Keratinocyte (primary cell): ENCODE results near the gene TMED3. TPM values are rescaled to one million over a fixed set of nuclear protein-coding genes. Genes with fewer than 3 reads are reported as not detected.

Experiments
- DNase-seq: peaks from one replicate; pipeline ENCODE4 v3.0.0-alpha.2; 2011; ENCODE audit warnings: low read depth, missing footprints, low spot score
- FAIRE-seq: peaks from 2 replicates; lab custom pipeline; 2011; peaks lifted over from hg19 to GRCh38; lab: Jason Lieb, UNC
- H2AFZ ChIP-seq: 2 replicates; pipeline ENCODE4 v1.6.0; 2012; ENCODE audit warnings: low read length, control low read depth, inconsistent platforms; ENCODE audit not compliant: control insufficient read depth
- H3K27ac ChIP-seq: 2 replicates; pipeline ENCODE4 v1.5.1; 2011; ENCODE audit warnings: low read length; ENCODE audit not compliant: control insufficient read depth, insufficient read depth
- H3K27me3 ChIP-seq: 3 replicates; pipeline ENCODE4 v1.6.0; 2011; ENCODE audit warnings: low read length; ENCODE audit not compliant: control insufficient read depth, insufficient read depth; ENCODE audit errors: extremely low read depth
- H3K36me3 ChIP-seq, 2 experiments: 2 replicates in 1 of 2; 3 replicates in 1 of 2; pipeline ENCODE4 v1.5.1; 2011; ENCODE audit warnings: low read length in 2 of 2, mild to moderate bottlenecking in 1 of 2; ENCODE audit not compliant: control insufficient read depth in 2 of 2, insufficient read depth in 2 of 2; ENCODE audit errors: extremely low read depth in 1 of 2
- H3K4me1 ChIP-seq: 3 replicates; pipeline ENCODE4 v1.5.1; 2011; ENCODE audit warnings: low read length; ENCODE audit not compliant: control insufficient read depth, insufficient read depth; ENCODE audit errors: extremely low read depth
- H3K4me2 ChIP-seq: 3 replicates; pipeline ENCODE4 v1.6.0; 2011; ENCODE audit warnings: low read depth, low read length; ENCODE audit not compliant: control insufficient read depth, insufficient read depth; ENCODE audit errors: extremely low read depth
- H3K4me3 ChIP-seq, 3 experiments: fragments of 200-600 bp in 1 of 3; sonication (generic) in 1 of 3; 2 replicates in 2 of 3; 3 replicates in 1 of 3; pipeline ENCODE4 v1.5.1; 2011 to 2016; ENCODE audit warnings: low read length in 3 of 3, mild to moderate bottlenecking in 3 of 3, control low read depth in 2 of 3, inconsistent platforms in 1 of 3, low read depth in 1 of 3, mixed read lengths in 1 of 3, mixed run types in 1 of 3, moderate library complexity in 1 of 3; ENCODE audit not compliant: control insufficient read depth in 2 of 3, insufficient read depth in 2 of 3; ENCODE audit errors: extremely low read depth in 1 of 3
- H3K79me2 ChIP-seq: 2 replicates; pipeline ENCODE4 v1.6.0; 2012; ENCODE audit warnings: low read length; ENCODE audit not compliant: control insufficient read depth, insufficient read depth
- H3K9ac ChIP-seq: 3 replicates; pipeline ENCODE4 v1.6.0; 2011; ENCODE audit warnings: low read length; ENCODE audit not compliant: control insufficient read depth, insufficient read depth; ENCODE audit errors: extremely low read depth
- H3K9me1 ChIP-seq: 3 replicates; pipeline ENCODE4 v1.6.0; 2011; ENCODE audit warnings: low read length; ENCODE audit not compliant: control insufficient read depth, insufficient read depth; ENCODE audit errors: extremely low read depth
- H3K9me3 ChIP-seq: 2 replicates; pipeline ENCODE4 v1.5.1; 2012; ENCODE audit warnings: low read depth, low read length; ENCODE audit not compliant: control insufficient read depth
- H4K20me1 ChIP-seq: 3 replicates; pipeline ENCODE4 v1.6.0; 2011; ENCODE audit warnings: low read length; ENCODE audit not compliant: control insufficient read depth, insufficient read depth; ENCODE audit errors: extremely low read depth
- CTCF ChIP-seq, 3 experiments: IDR thresholded peaks in 1 of 3; conservative IDR thresholded peaks in 1 of 3; optimal IDR thresholded peaks in 1 of 3; 2 replicates in 2 of 3; 3 replicates in 1 of 3; pipeline versions ENCODE3 to v1.5.1; 2011; ENCODE audit warnings: low read length in 3 of 3, mild to moderate bottlenecking in 3 of 3, moderate library complexity in 2 of 3, control low read depth in 1 of 3, inconsistent platforms in 1 of 3; ENCODE audit not compliant: insufficient read depth in 2 of 3; ENCODE audit errors: extremely low read depth in 1 of 3
- EZH2 ChIP-seq: IDR thresholded peaks from one replicate; pipeline ENCODE4 v1.6.1; 2012; ENCODE audit warnings: inconsistent platforms, mild to moderate bottlenecking, low read length, moderate library complexity
- dilution Hi-C: fragments of 300-500 bp; cut with MboI; formaldehyde crosslinking; loops from one replicate; pipeline ENCODE4 v1.7.0; 2020; ENCODE audit warnings: low sequenced_read_pairs; ENCODE audit not compliant: extremely low pct_ligation_motif_present
- polyA plus RNA-seq, 5 experiments: library from polyadenylated mRNA; depleted of rRNA in 3 of 5; stranded (reverse) in 3 of 5; stranded (forward) in 1 of 5; unstranded in 1 of 5; fragments of >200 nt; gene quantifications; 1 replicate in 1 of 5; 2 replicates in 3 of 5; 3 replicates in 1 of 5; pipeline versions ENCODE4 v1.2.1 to v1.2.3, GENCODE V29; 2011 to 2012; ENCODE audit warnings: missing spikeins in 2 of 5, low read depth in 1 of 5, low replicate concordance in 1 of 5

TMED3 gene
- polyA plus RNA-seq, 1 donor (not counting 4 experiments of a cell fraction or from before 2014, with no cell fraction given), result 137 TPM

GRCh38 chr15:79358069-79358468 lies 47.2 kb downstream of the TMED3 start:
- Histone ChIP-seq H3K9me1 (no peaks in the 10 kb centered on the region), H3K79me2 (no peaks in the 10 kb centered on the region), H3K4me1 (no peaks in the 10 kb centered on the region), H3K27me3 (no peaks in the 10 kb centered on the region), H3K4me3 (no peak overlapping the region), H4K20me1 (no peaks in the 10 kb centered on the region), H3K36me3 (no peaks in the 10 kb centered on the region), H2AFZ (no peak overlapping the region), H3K4me2 (no peak overlapping the region), H3K27ac (no peak overlapping the region), H3K9ac (no peak overlapping the region), H3K9me3 (no peaks in the 10 kb centered on the region)
- no peak for TF ChIP-seq EZH2
- no peak for TF ChIP-seq CTCF (optimal IDR thresholded peaks at IDR 0.05 in 1 of 3, IDR thresholded peaks at IDR 0.05 in 1 of 3, conservative IDR thresholded peaks at IDR 0.05 in 1 of 3; ENCODE audit: extremely low read depth in 1 of 3, insufficient read depth in 2 of 3, low read length in 3 of 3)
- dilution Hi-C loops, result no loop called here
- DNase-seq, result no peak
- no peak for FAIRE-seq

GRCh38 chr15:79364571-79365240 lies 53.8 kb downstream of the TMED3 start:
- H3K4me1 ChIP-seq, result no peaks in the 10 kb centered on the region
- no peak overlapping the region for H3K4me2 ChIP-seq
- no peaks in the 10 kb centered on the region for H3K79me2 ChIP-seq
- peaks cover 0 to 1% of the 10 kb centered on the region in 2 experiments for H3K36me3 ChIP-seq
- DNase-seq (no peak), FAIRE-seq (no peak)
- H3K4me3 ChIP-seq, result no peak overlapping the region
- no peaks in the 10 kb centered on the region for H3K9me1 ChIP-seq
- no peak overlapping the region for H2AFZ ChIP-seq
- H3K27ac ChIP-seq, result no peak overlapping the region
- dilution Hi-C loops, result no loop called here
- H3K9me3 ChIP-seq, result no peaks in the 10 kb centered on the region
- H4K20me1 ChIP-seq, result no peaks in the 10 kb centered on the region
- no peaks in the 10 kb centered on the region for H3K27me3 ChIP-seq
- no peak for TF ChIP-seq EZH2
- no peak for TF ChIP-seq CTCF (optimal IDR thresholded peaks at IDR 0.05 in 1 of 3, IDR thresholded peaks at IDR 0.05 in 1 of 3, conservative IDR thresholded peaks at IDR 0.05 in 1 of 3; ENCODE audit: extremely low read depth in 1 of 3, insufficient read depth in 2 of 3, low read length in 3 of 3)
- no peak overlapping the region for H3K9ac ChIP-seq
